HG03060 (cell line): ENCODE results near the gene MYH14.

Experiments used
- ATAC-seq: cut with Tn5 transposase; IDR thresholded peaks from one replicate; pipeline ENCODE4 v1.9.1; 2021; ENCODE audit warnings: low read depth, moderate number of reproducible peaks; ENCODE audit not compliant: unreplicated experiment

MYH14 gene

GRCh38 chr19:50192463-50193211 lies 10.8 kb upstream of the MYH14 start:
- ATAC-seq = no peak

DNA sequence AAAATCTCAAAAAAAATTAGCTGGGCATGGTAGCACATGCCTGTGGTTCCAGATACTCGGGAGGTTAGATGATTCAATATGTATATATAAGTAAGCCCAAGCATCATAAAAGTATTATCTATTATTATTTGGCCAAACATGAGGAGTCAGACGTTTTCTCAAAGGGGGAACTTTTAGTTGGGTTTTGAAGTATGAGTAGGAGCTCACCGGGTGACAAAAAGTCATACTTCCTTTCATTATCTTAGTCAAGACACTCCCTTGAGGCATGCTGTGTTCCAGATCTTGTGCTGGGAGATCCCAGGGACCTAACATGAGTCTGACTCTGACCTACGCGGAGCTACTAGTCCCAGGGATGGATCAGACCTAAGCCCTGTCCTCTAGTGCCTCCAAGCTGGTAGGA lies 8.2 kb upstream of the MYH14 start:
- no peak for ATAC-seq

- ATAC-seq = no peak
Observed at GRCh38 chr19:50196322-50196932, 7.0 kb upstream of the MYH14 start.

GRCh38 chr19:50197348-50197747 lies 6.1 kb upstream of the MYH14 start:
- ATAC-seq = no peak

GRCh38 chr19:50198431-50199258 lies 4.8 kb upstream of the MYH14 start:
- no peak for ATAC-seq

- no peak for ATAC-seq
Observed at GRCh38 chr19:50199259-50199555, 4.2 kb upstream of the MYH14 start.

DNA sequence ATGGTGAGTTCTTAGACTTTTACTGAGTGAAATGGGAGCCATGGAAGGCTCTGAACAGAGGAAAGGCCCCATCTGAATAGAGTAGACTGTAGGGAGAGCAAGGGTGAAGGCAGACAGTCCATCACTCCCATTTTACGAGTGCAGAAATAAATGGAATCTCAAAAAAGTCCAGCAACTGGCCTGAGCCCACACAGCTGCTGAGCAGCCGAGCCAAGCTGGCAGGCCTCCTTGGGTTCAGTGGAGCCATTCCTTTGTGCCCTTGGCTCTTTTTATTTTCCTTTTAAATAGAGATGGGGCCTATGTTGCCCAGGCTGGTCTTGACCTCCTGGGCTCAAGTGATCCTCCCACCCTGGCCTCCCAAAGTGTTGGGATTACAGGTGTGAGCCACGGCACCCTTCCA lies 1.0 kb upstream of the MYH14 start:
- ATAC-seq = no peak

DNA sequence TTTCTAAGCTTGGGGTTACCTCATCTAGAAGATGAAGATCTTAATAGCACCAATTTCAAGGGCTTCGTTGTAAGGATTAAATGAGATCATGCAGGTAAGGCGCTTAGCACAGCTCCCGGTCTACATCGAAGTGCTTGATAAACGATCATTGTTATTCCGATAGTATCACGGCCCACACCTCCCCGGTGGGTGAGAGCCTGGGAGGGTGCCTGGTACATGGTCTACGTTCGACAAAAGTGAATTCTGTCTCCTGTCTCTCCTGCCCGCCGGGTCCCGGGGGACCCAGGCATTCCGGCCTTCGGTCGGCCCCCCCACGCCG lies 501 bp upstream of the MYH14 start:
- ATAC-seq = no peak

DNA sequence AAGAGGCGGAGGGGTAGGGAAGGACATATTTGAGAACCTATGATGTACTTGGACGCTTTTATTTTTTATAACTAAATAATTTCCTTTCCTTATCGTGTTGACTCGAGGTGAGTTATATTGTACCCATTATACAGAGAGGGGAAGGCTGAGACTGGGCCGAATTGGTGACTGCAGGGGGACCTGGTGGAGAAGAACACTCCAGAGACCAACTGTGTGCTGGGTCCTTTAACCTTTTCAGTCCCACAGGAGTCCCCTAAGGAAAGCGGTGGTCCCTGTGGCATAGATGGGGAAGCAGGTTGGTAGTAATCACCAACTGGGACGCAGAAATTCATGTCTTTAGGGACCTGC lies 633 bp downstream of the MYH14 start:
- no peak for ATAC-seq

- no peak for ATAC-seq
Observed at GRCh38 chr19:50204811-50205675, 1.6 kb downstream of the MYH14 start.

- no peak for ATAC-seq
Observed at GRCh38 chr19:50205681-50206138, 2.3 kb downstream of the MYH14 start.

- no peak for ATAC-seq
Observed at GRCh38 chr19:50206191-50206590, 2.8 kb downstream of the MYH14 start.

DNA sequence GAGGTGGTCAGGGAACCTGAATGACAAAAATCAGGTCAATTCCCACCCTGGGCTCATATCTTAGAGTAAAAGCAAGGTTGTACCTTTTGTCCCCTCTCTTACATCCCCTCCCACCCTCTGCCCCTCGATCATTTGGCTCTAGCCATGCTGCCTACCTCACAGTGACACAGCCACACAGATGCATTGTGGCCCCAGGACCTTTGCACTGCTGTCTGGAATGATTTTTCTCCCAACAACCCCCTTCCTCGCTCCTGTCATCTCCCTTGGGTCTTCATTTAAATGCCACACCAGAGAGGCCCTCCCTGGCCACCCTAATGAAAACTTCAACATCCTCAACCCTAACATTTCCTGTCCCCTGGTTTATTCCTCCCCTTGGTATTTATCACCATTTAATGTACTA lies 4.3 kb downstream of the MYH14 start:
- no peak for ATAC-seq

DNA sequence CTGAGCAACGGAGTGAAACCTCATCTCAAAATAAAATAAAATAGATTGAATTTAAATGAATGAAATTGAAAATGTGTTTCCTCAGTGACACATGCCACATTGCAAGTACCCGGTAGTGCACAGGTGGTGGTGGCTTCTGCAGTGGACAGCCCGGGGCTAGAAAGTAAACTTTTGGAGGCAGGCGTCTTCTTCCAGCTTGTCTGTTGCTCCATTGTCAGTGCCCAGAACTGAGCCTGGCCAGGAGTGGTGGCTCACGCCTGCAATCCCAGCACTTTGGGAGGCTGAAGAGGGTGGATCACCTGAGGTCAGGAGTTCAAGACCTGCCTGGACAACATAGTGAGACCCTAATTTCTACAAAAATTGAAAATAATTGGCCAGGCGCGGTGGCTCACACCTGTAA lies 5.7 kb downstream of the MYH14 start:
- no peak for ATAC-seq

DNA sequence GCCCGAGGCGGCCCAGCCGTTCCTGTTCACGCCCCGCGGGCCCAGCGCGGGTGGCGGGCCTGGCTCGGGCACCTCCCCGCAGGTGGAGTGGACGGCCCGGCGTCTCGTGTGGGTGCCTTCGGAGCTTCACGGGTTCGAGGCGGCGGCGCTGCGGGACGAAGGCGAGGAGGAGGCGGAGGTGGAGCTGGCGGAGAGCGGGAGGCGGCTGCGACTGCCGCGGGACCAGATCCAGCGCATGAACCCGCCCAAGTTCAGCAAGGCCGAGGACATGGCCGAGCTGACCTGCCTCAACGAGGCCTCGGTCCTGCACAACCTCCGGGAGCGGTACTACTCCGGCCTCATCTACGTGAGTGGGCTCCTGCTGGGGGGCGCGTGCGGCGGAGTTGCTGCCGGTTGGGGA lies 7.0 kb downstream of the MYH14 start:
- ATAC-seq = no peak

DNA sequence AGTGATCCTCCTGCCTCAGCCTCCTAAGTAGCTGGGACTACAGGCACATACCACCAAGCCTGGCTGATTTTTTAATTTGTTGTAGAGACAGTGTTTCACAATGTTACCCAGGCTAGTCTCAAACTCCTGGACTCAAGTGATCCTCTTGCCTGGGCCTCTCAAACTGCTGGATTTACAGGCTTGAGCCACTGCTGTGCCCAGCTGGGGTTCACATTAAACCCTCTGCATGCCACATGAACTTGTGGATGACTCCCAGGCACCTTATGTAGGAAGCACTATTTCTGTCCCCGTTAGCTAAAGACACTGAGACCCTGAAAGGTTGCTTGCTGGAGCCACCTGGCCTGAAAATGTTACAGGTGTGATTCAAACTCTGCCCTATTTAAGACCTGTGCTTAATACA lies 10.5 kb downstream of the MYH14 start:
- ATAC-seq = no peak

GRCh38 chr19:50214699-50215543 lies 11.5 kb downstream of the MYH14 start:
- no peak for ATAC-seq

DNA sequence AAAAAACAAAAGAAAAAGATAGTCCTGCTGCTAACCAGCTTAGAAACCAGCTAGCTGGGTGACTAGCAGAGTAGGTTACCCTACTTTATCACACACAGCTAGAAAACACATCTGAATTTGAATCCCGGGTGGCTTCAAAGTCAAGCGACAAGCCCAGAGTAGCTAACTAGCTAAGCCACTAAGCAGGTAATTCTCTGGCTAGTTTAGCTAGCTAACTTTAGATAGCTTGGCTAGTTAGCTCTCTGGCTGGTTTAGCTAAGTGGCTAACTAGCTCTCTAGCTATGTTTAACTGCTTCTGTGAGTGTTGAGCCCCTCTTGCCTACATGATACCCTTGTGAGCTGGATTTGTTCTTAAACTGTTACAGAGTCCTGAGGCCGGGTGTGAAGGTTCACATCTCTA lies 12.4 kb downstream of the MYH14 start:
- ATAC-seq = no peak

- ATAC-seq = no peak
Observed at GRCh38 chr19:50221087-50221486, 17.7 kb downstream of the MYH14 start.
